ENCODE measurements around the gene DOCK3. TPM values are rescaled to one million over a fixed set of nuclear protein-coding genes. Genes with fewer than 3 reads are reported as not detected.
"Not testable (repeated sequence)": the region's sequence is repeated elsewhere in the genome, so short reads cannot be mapped to it uniquely, and the experiment has no call there.

DOCK3 gene
- total RNA-seq, 1 donor from 2014 or later = 6.0 TPM

- DNase-seq (ENCODE audit: low spot score) = no peak
Measured at GRCh38 chr3:50983887-50984286, 309.2 kb downstream of the DOCK3 start.

GRCh38 chr3:50985893-50986292 lies 311.2 kb downstream of the DOCK3 start:
- no peak for DNase-seq (ENCODE audit: low spot score)

DNA sequence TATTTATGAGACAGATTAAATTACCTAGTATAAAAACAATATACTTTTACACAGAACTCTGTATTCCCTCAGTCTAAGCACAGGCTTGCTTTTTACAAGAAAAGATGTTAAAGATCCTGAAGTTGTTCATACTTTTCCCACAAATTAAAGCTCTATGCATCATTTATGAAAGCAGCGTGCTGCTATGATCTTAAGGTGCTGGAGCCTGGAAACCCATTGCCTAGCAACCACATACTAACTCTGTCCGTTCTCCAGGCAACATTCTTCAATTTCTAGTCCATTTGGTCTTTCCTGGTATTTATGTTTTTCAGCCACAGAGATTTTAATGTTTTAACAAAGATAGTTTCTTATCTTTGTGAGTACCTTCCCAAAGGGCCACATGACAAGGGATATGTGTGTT lies 312.0 kb downstream of the DOCK3 start:
- DNase-seq (ENCODE audit: low spot score) = no peak

DNA sequence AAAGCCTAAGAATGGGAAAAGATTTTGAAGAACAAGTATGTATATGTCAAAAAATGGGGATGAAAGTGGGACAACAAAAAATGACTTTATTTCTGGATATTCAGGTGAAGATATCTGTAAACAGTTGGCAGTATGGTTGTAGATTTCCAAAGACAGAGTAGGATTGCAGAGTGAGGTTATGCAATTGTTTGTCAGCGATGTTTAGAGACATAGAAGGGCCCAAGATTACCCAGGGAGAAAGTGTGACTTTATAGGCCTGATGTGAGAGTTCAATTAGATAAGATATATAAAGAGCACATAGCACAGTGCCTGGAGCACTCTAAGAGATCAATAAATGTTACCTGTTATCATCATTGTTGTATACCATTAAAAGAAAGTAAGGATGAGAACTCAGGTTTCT lies 319.8 kb downstream of the DOCK3 start:
- DNase-seq (ENCODE audit: low spot score) = no peak

DNA sequence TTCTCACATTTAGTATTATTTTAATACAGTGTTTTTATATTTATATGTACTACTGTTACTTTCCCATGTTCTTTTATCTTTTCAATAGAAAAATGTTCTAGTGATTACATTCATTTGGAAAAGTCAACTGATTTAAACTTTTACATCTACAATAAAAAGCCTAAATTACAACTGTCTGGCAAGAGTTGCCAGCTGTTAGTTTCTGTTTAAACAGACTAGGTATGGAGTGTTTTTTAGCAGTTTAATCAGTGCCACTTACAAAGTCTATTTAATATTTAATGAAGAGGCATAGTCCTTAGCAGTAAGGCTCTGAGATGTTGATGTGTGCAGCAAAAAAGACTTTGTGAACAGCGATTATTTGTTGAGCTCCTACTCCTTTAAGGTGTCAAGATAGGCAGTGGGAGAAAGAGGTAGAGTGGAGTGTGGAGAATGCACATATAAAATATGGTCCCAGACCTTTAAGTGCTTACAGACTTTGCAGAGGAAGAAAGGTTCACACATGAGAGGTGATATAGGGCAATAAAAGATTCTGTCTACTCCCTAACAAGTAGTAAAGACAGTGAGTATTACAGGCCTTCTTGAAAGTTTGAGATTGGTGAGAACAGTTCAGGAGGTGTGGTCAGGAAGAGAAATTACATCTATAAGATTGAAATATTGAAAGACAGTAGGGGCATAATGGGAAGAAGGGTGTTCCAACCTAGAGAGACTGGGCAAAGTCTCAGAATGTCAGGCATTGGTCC lies 320.5 kb downstream of the DOCK3 start:
- DNase-seq (ENCODE audit: low spot score) = no peak

DNA sequence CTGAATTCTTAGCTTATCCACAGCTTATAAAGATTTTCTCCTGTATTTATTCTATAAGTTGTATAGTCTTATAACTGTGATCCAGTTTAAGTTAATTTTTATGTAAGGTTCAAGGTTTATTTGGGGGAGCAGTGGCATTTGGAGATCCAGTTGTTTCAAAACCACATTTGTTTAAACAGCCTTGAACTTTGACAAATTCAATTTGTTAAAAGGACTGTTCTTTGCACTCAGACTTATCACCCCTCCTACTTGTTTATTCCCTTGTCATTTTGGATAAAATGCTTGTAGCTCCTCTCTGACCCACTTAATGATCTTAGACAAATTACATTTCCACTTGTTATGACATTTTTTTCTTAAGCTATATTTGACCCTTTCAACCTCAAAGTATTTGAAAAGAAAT lies 327.8 kb downstream of the DOCK3 start:
- DNase-seq (ENCODE audit: low spot score) = no peak

GRCh38 chr3:51004235-51004634 lies 329.5 kb downstream of the DOCK3 start:
- no peak for DNase-seq (ENCODE audit: low spot score)

DNA sequence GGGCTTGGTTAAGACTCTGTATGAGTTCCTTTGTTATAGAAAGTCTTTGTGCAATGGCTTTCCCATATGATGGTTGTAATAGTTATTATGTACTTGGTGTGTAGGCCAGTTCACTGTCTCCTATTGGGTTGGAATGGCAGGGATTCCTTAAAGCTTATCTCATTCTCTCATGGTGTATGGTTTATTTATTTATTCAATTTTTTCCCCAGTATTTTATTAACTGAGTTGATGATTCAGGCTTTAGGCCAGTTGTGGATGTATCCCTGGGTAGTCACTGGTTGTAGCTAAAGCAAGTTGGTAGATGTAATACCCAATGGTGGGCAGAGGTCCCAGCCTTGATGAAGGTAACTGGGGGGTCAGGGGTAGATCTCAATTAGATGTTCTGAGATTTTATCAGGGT lies 349.4 kb downstream of the DOCK3 start:
- DNase-seq (ENCODE audit: low spot score) = no peak

DNA sequence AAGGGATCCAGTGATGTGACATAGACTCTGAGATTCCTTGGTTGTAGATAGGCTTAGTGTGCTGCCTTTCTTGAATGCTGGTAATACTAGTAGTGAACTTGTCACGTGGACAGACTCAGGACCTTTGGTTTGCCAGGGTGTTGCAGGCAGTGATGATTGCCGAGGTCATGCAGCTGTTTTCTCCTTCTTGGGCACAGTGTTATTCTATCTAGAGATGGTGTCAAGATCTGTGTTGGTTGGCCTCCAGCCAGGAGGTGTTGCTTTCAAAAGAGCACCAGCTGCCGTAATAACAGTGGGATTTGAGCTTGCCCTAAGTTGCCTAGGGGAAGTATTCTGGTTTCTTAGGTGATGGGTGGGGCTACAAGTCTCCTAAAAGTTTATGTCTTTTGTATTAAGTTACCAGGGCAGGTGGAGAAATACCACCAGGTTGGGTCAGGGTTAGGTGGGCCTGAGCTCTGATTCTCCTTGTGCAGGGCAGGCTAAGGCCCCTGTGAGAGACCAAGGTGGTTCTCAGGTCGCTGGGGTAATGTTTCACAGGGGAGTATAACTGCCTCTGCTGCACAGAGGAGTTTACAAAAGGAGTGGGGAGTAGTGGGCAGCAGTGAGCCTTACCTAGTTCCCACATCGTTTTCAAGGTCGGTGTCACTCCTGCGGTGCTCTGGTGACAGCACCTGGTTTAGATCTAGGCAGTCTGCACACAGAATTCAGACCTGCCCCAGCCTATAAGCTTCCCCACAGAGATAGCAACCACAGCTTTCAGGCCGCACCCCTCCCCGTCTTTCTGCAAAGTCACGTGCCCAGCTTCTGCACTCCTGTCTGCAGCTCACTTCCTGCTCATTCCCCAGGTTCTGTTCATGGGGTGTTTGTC lies 350.3 kb downstream of the DOCK3 start:
- peak; percentile 56 for DNase-seq (ENCODE audit: low spot score)

DNA sequence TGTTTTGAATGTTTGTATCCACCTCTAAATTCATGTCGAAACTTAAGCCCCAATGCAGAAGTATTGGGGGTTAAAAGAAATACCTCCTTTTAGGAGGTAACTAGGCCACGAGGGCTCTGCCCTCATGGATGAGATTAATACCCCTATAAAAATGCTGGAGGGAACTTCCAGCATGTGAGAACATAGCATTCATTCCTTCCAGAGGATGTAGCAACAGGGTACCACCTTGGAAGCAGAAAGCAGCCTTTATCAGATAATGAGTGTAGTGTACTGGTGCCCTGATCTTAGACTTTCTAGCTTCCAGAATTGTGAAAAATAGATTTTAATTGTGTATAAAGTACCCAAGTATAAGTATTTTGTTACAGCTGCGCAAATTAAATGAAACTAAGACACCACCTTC lies 356.9 kb downstream of the DOCK3 start:
- DNase-seq (ENCODE audit: low spot score) = no peak

GRCh38 chr3:51035630-51036029 lies 360.9 kb downstream of the DOCK3 start:
- DNase-seq (ENCODE audit: low spot score) = no peak

- no peak for DNase-seq (ENCODE audit: low spot score)
Measured at GRCh38 chr3:51044982-51045381, 370.3 kb downstream of the DOCK3 start.

GRCh38 chr3:51052562-51052961 lies 377.8 kb downstream of the DOCK3 start:
- DNase-seq (ENCODE audit: low spot score) = no peak

- no peak for DNase-seq (ENCODE audit: low spot score)
Measured at GRCh38 chr3:51057121-51057520, 382.4 kb downstream of the DOCK3 start.

DNA sequence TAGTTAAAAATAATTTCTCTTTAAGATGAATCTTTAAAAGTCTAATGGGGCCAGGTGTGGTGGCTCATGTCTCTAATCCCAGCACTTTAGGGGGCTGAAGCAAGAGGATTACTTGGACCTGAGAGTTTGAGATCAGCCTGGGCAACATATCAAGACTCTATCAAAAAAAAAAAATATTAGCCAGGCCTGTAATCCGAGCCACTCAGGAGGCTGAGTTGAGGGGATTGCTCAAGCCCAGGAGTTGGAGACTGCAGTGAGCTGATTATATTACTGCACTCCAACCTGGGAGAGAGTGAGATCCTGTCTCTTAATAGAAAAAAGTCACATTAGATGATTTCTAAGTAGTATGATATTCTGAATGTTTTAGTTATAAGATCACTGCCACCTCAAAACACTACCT lies 388.3 kb downstream of the DOCK3 start:
- no peak for DNase-seq (ENCODE audit: low spot score)

- DNase-seq (ENCODE audit: low spot score) = no peak
Measured at GRCh38 chr3:51075221-51075775, 400.6 kb downstream of the DOCK3 start.

DNA sequence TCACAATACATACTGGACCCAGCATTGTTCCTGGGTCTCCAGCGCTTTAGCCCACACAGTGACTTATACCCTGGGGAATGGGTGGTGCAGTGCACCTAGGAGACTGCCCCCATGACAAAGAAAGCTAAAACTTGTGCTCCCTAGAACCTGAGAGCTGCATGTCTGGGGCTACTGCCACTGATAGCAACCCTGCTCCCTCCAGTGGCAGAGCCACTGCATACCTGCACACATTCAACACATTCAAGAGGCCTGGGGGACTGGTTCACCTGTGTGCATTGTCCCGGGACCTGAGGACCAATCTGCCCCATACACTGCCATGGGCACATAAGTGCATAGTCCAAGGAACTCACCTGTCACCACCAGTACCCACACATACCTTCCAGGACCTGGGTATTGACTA lies 407.6 kb downstream of the DOCK3 start:
- no peak for DNase-seq (ENCODE audit: low spot score)

DNA sequence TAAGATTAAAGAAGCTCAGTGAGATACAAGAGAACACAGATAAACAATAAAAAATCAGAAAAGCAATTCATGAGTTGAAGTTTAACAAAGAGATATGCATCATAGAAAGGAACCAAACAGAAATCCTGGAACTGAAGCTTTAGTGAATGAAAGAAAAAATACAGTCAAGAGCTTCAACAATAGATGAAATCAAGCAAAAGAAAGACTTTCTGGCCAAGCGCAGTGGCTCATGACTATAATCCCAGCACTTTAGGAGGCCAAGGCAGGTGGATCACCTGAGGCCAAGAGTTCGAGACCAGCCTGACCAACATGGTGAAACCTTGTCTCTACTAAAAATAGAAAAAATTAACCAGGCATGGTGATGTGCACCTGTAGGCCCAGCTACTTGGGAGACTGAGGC lies 408.8 kb downstream of the DOCK3 start:
- DNase-seq (ENCODE audit: low spot score) = no peak

- not testable (repeated sequence) for DNase-seq (ENCODE audit: low spot score)
Measured at GRCh38 chr3:51092141-51092540, 417.4 kb downstream of the DOCK3 start.

GRCh38 chr3:51094838-51095237 lies 420.1 kb downstream of the DOCK3 start:
- DNase-seq (ENCODE audit: low spot score) = not testable (repeated sequence)

DNA sequence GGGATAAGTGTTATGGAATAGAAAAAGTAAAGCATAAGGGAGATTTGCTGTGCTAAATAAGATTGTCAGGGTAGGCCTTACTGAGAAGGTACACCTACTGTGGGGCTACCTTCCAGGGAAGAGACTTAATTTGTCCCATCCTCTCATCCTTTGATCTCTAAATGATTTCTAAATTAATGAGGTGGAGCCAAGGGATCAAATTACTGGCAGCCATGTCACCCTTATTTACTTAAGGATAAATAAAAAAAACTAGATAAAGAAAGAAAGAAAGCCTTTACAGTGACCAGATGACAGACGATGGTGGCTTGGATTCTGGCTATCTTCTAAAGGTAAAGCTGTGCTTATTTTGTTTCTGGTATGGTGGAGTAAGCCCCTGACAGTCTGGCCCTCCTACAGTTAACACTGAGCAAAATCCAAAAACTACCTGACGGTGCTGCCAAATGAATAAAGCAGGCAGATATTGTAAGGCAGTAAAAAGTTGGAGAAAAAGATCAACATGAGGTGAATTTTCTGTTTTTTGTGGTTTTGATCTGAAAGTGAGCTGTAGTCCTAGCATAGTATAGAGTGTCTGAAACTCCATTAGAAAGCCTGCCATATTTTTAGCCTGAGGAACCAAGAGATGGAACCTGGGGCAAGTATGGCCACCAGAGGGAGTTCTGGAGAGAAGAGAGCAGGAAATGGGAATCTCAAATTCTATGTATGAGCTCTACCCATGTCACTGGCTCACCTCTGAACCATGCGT lies 425.2 kb downstream of the DOCK3 start:
- peak; percentile 55 for DNase-seq (ENCODE audit: low spot score)

DNA sequence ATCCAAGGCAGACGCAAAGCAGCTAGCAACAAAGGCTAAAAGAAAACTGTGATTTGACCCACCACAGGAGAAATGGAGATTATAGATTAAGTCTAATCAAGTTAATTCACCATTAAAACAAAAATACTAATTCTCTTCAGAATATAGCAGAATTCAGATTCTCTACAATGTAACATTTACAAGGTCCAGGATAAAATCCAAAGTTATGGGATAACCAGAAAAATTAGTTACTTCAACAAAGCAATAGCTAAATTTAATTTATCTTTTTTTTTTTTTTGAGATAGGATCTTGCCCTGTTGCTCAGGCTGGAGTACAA lies 425.8 kb downstream of the DOCK3 start:
- no peak for DNase-seq (ENCODE audit: low spot score)

Measured in ureter (tissue), 1 donor.